Gastrocnemius medialis (tissue), 4 donors: ENCODE data around the gene NPTN.

ENCODE experiments used
- CTCF ChIP-seq, 5 experiments: fragments of 450-650 bp in 3 of 5; fragments of 200-600 bp in 2 of 5; sonication (generic) in 2 of 5; IDR thresholded peaks in 4 of 5; conservative IDR thresholded peaks in 1 of 5; 1 replicate in 4 of 5; 2 replicates in 1 of 5; pipeline ENCODE4 v1.5.1; 2016 to 2019; ENCODE audit warnings: antibody characterized with exemption in 5 of 5, mild to moderate bottlenecking in 3 of 5, moderate library complexity in 3 of 5
- POLR2A ChIP-seq, 2 donors: fragments of 450-650 bp; IDR thresholded peaks; one replicate each; pipeline ENCODE4 v1.6.1; 2017; ENCODE audit warnings: antibody characterized with exemption in 2 of 2, mild to moderate bottlenecking in 2 of 2, moderate library complexity in 2 of 2

- TF ChIP-seq CTCF (IDR thresholded peaks at IDR 0.05 in 4 of 5, conservative IDR thresholded peaks at IDR 0.05 in 1 of 5) (no peak), POLR2A (IDR thresholded peaks at IDR 0.05) (no peak)
Measured at GRCh38 chr15:73607843-73608242, 25.3 kb downstream of the NPTN start.
